ENCODE measurements around the gene SNX17.
A peak's percentile ranks its signal among the peaks of the same experiment; 100 is the strongest.

The SNX17 gene

GRCh38 chr2:27378809-27379290, 8.4 kb downstream of the SNX17 start:
- Histone ChIP-seq H3K27ac (ENCODE audit: low read depth, low read length) (no peak overlapping the region), H3K36me3 (ENCODE audit: control insufficient read depth in 5 of 5, insufficient read depth in 5 of 5, low read length in 5 of 5) (peaks cover 0 to 67% (median 67%) of the 10 kb centered on the region in 5 donors), H3K9ac (ENCODE audit: low read length in 5 of 5) (peak overlapping the region in 2 of 5 donors; percentile 77 to 92)

GRCh38 chr2:27379383-27379835, 9.0 kb downstream of the SNX17 start:
- H3K36me3 ChIP-seq (ENCODE audit: control insufficient read depth in 5 of 5, insufficient read depth in 5 of 5, low read length in 5 of 5): peaks cover 3 to 67% (median 67%) of the 10 kb centered on the region in 5 donors
- H3K9me3 ChIP-seq (ENCODE audit: control insufficient read depth in 5 of 5, low read length in 5 of 5): no peaks in the 10 kb centered on the region
- H3K27me3 ChIP-seq (ENCODE audit: control insufficient read depth in 5 of 5, insufficient read depth in 4 of 5, low read length in 5 of 5): no peaks in the 10 kb centered on the region
- H3K4me3 ChIP-seq (ENCODE audit: low read depth in 1 of 5, low read length in 5 of 5): peak overlapping the region; percentile 68 to 92 (median 76)
- H3K27ac ChIP-seq (ENCODE audit: low read depth, low read length): peak overlapping the region; percentile 90
- peaks cover 5 to 48% (median 36%) of the 10 kb centered on the region in 5 donors for H3K4me1 ChIP-seq (ENCODE audit: control insufficient read depth in 5 of 5, insufficient read depth in 5 of 5, low read length in 5 of 5)
- H3K9ac ChIP-seq (ENCODE audit: low read length in 5 of 5): peak overlapping the region; percentile 77 to 92 (median 87)

More at GRCh38 chr2:27378809-27379290, 8.4 kb downstream of the SNX17 start:
- Histone ChIP-seq H3K4me1 (ENCODE audit: control insufficient read depth in 5 of 5, insufficient read depth in 5 of 5, low read length in 5 of 5) (peaks cover 5 to 48% (median 36%) of the 10 kb centered on the region in 5 donors), H3K4me3 (ENCODE audit: low read depth in 1 of 5, low read length in 5 of 5) (peak overlapping the region in 1 of 5 donors; percentile 76), H3K27me3 (ENCODE audit: control insufficient read depth in 5 of 5, insufficient read depth in 4 of 5, low read length in 5 of 5) (no peaks in the 10 kb centered on the region), H3K9me3 (ENCODE audit: control insufficient read depth in 5 of 5, low read length in 5 of 5) (no peaks in the 10 kb centered on the region)

GRCh38 chr2:27379836-27380625, 9.6 kb downstream of the SNX17 start:
- Histone ChIP-seq H3K9me3 (ENCODE audit: control insufficient read depth in 5 of 5, low read length in 5 of 5) (no peaks in the 10 kb centered on the region), H3K9ac (ENCODE audit: low read length in 5 of 5) (peak overlapping the region; percentile 77 to 92 (median 87)), H3K27me3 (ENCODE audit: control insufficient read depth in 5 of 5, insufficient read depth in 4 of 5, low read length in 5 of 5) (no peaks in the 10 kb centered on the region), H3K36me3 (ENCODE audit: control insufficient read depth in 5 of 5, insufficient read depth in 5 of 5, low read length in 5 of 5) (peaks cover 3 to 67% (median 67%) of the 10 kb centered on the region in 5 donors), H3K27ac (ENCODE audit: low read depth, low read length) (peak overlapping the region; percentile 90), H3K4me3 (ENCODE audit: low read depth in 1 of 5, low read length in 5 of 5) (peak overlapping the region; percentile 68 to 92 (median 76)), H3K4me1 (ENCODE audit: control insufficient read depth in 5 of 5, insufficient read depth in 5 of 5, low read length in 5 of 5) (peaks cover 5 to 48% (median 36%) of the 10 kb centered on the region in 5 donors)

- H3K36me3 ChIP-seq (ENCODE audit: control insufficient read depth in 5 of 5, insufficient read depth in 5 of 5, low read length in 5 of 5): peaks cover 10 to 67% (median 62%) of the 10 kb centered on the region in 5 donors
- no peaks in the 10 kb centered on the region for H3K9me3 ChIP-seq (ENCODE audit: control insufficient read depth in 5 of 5, low read length in 5 of 5)
- H3K9ac ChIP-seq (ENCODE audit: low read length in 5 of 5): peak within 1 kb of the TSS; percentile 77 to 92 (median 87)
- peak within 1 kb of the TSS; percentile 70 to 92 (median 76) for H3K4me3 ChIP-seq (ENCODE audit: low read depth in 1 of 5, low read length in 5 of 5)
- H3K4me1 ChIP-seq (ENCODE audit: control insufficient read depth in 5 of 5, insufficient read depth in 5 of 5, low read length in 5 of 5): peaks cover 5 to 48% (median 36%) of the 10 kb centered on the region in 5 donors
- H3K27me3 ChIP-seq (ENCODE audit: control insufficient read depth in 5 of 5, insufficient read depth in 4 of 5, low read length in 5 of 5): no peaks in the 10 kb centered on the region
- peak within 1 kb of the TSS; percentile 90 for H3K27ac ChIP-seq (ENCODE audit: low read depth, low read length)
These were observed 10.5 kb downstream of the SNX17 start, which contains the start of gene ZNF513 for GRCh38 chr2:27380626-27381545. TSS of gene ZNF513 (minus strand) at chr2:27380734. CDS start at chr2:27380526, 208 bp downstream.

GRCh38 chr2:27381577-27382181, 11.3 kb downstream of the SNX17 start:
- peak overlapping the region in 3 of 5 donors; percentile 77 to 82 (median 79) for H3K9ac ChIP-seq (ENCODE audit: low read length in 5 of 5)
- peak overlapping the region; percentile 90 for H3K27ac ChIP-seq (ENCODE audit: low read depth, low read length)
- H3K9me3 ChIP-seq (ENCODE audit: control insufficient read depth in 5 of 5, low read length in 5 of 5): no peaks in the 10 kb centered on the region
- H3K4me1 ChIP-seq (ENCODE audit: control insufficient read depth in 5 of 5, insufficient read depth in 5 of 5, low read length in 5 of 5): peaks cover 5 to 43% (median 31%) of the 10 kb centered on the region in 5 donors
- H3K36me3 ChIP-seq (ENCODE audit: control insufficient read depth in 5 of 5, insufficient read depth in 5 of 5, low read length in 5 of 5): peaks cover 14 to 63% (median 57%) of the 10 kb centered on the region in 5 donors
- peak overlapping the region in 3 of 5 donors; percentile 59 to 76 (median 70) for H3K4me3 ChIP-seq (ENCODE audit: low read depth in 1 of 5, low read length in 5 of 5)
- no peaks in the 10 kb centered on the region for H3K27me3 ChIP-seq (ENCODE audit: control insufficient read depth in 5 of 5, insufficient read depth in 4 of 5, low read length in 5 of 5)

GRCh38 chr2:27390822-27391679, 20.6 kb downstream of the SNX17 start:
- H3K9me3 ChIP-seq (ENCODE audit: control insufficient read depth in 5 of 5, low read length in 5 of 5): no peaks in the 10 kb centered on the region
- H3K27me3 ChIP-seq (ENCODE audit: control insufficient read depth in 5 of 5, insufficient read depth in 4 of 5, low read length in 5 of 5): no peaks in the 10 kb centered on the region
- H3K27ac ChIP-seq (ENCODE audit: low read depth, low read length): no peak overlapping the region
- H3K4me3 ChIP-seq (ENCODE audit: low read depth in 1 of 5, low read length in 5 of 5): no peak overlapping the region
- H3K9ac ChIP-seq (ENCODE audit: low read length in 5 of 5): no peak overlapping the region
- peaks cover 2 to 13% (median 6%) of the 10 kb centered on the region in 5 donors for H3K36me3 ChIP-seq (ENCODE audit: control insufficient read depth in 5 of 5, insufficient read depth in 5 of 5, low read length in 5 of 5)
- peaks cover 0 to 4% (median 0%) of the 10 kb centered on the region in 5 donors for H3K4me1 ChIP-seq (ENCODE audit: control insufficient read depth in 5 of 5, insufficient read depth in 5 of 5, low read length in 5 of 5)

- Histone ChIP-seq H3K9me3 (ENCODE audit: control insufficient read depth in 5 of 5, low read length in 5 of 5) (no peaks in the 10 kb centered on the region), H3K27ac (ENCODE audit: low read depth, low read length) (no peak overlapping the region), H3K9ac (ENCODE audit: low read length in 5 of 5) (no peak overlapping the region), H3K27me3 (ENCODE audit: control insufficient read depth in 5 of 5, insufficient read depth in 4 of 5, low read length in 5 of 5) (no peaks in the 10 kb centered on the region), H3K4me1 (ENCODE audit: control insufficient read depth in 5 of 5, insufficient read depth in 5 of 5, low read length in 5 of 5) (peaks cover 0 to 4% (median 0%) of the 10 kb centered on the region in 5 donors), H3K4me3 (ENCODE audit: low read depth in 1 of 5, low read length in 5 of 5) (no peak overlapping the region), H3K36me3 (ENCODE audit: control insufficient read depth in 5 of 5, insufficient read depth in 5 of 5, low read length in 5 of 5) (peaks cover 0 to 10% (median 5%) of the 10 kb centered on the region in 5 donors)
These were observed 22.8 kb downstream of the SNX17 start for GRCh38 chr2:27393225-27393624.

GRCh38 chr2:27398962-27399361, 28.5 kb downstream of the SNX17 start:
- Histone ChIP-seq H3K27me3 (ENCODE audit: control insufficient read depth in 5 of 5, insufficient read depth in 4 of 5, low read length in 5 of 5) (no peaks in the 10 kb centered on the region), H3K27ac (ENCODE audit: low read depth, low read length) (no peak overlapping the region), H3K9ac (ENCODE audit: low read length in 5 of 5) (no peak overlapping the region), H3K4me1 (ENCODE audit: control insufficient read depth in 5 of 5, insufficient read depth in 5 of 5, low read length in 5 of 5) (no peaks in the 10 kb centered on the region), H3K36me3 (ENCODE audit: control insufficient read depth in 5 of 5, insufficient read depth in 5 of 5, low read length in 5 of 5) (no peaks in the 10 kb centered on the region), H3K9me3 (ENCODE audit: control insufficient read depth in 5 of 5, low read length in 5 of 5) (no peaks in the 10 kb centered on the region), H3K4me3 (ENCODE audit: low read depth in 1 of 5, low read length in 5 of 5) (no peak overlapping the region)

Data from subcutaneous abdominal adipose tissue (tissue), 5 donors.